Effector CD8-positive, alpha-beta T cell (primary cell): ENCODE data around the gene HABP4.
"Not testable (repeated sequence)": the region's sequence is repeated elsewhere in the genome, so short reads cannot be mapped to it uniquely, and the experiment has no call there.

Source experiments
- DNase-seq: peaks from one replicate; lab custom pipeline; 2025; lab: John Stamatoyannopoulos, UW

Gene HABP4

DNA sequence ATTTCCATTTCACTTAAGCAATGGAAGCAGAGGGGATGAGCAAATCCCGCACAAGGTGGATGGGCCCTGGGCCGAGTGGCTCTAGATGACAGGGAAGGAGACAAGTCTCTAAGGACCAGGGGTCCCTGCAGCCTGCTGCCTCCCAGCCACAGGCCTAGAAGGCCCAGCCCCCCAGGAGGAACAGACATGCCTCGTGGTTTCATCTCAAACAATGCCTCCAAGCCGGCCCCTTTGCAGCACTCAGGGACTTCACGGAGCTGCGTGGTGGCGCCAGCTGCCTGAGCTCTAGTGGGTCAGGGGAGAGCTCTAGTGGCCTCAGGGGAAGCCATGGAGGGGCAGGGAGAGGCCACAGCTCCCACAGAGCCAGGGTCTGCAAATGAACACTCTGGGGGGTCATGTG lies 48.8 kb downstream of the HABP4 start:
- no peak for DNase-seq

DNA sequence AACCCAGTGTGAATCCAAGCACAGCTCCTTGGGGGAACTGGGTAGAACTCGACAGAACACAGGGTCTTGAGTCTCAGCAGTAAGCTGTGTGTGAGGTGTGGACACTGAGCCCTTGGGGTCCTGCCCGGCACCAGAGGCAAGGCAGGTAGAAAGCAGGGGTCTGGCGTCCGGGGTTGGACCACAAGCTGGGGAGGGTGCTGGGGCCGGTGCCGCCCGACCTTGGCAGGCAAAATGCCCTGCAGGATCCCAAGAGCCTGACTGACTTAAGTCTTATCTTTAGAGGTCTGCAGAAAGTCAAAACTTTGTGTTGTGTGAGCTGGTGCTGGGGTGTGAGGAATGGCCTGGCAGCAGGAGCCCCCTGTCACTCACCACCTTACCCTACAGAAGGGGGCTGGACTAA lies 49.3 kb downstream of the HABP4 start:
- DNase-seq, result no peak

DNA sequence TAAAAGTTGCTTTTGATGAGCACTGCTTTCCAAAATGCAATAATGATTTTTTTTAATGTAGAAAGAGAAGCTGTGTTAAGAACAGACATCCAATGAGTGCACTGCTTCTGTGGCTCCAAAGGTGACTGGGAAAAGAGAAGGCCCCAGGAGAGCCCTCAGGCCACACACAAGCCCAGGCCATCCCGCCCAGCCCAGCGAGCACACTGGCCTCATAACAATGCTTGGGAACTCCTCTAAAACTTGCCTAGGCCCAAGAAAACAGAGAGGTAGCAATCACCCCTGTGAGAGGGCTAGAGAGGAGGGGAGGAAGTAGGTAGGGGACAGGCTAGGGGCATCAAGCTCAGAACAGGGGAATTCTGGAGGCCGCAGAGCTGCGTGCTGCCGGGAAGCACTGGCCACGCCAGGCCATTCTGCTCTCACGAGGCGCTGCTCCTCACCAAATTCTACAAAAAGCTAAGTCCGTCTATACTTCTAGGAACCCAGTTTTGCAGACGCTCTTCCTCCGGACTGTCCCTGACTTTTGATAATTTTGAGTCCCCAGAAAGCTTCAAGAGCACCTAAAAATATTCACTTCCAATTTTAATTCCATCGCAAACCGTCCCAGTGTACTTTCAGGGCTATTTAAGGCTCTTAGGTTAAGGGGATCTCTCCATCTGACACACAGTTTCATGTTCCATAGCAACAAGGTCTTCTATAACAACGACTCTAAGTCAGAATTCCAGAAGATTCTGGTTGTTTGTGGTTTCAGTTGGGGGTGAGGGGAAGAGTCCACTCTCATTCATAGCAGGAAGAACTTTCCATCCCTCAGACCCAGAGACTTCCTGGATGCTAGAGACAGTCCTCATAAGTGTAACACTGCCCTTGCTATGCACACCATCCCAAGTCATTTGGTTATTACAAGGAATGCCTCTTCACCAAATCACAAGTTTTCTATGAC lies 51.0 kb downstream of the HABP4 start:
- no peak for DNase-seq

DNA sequence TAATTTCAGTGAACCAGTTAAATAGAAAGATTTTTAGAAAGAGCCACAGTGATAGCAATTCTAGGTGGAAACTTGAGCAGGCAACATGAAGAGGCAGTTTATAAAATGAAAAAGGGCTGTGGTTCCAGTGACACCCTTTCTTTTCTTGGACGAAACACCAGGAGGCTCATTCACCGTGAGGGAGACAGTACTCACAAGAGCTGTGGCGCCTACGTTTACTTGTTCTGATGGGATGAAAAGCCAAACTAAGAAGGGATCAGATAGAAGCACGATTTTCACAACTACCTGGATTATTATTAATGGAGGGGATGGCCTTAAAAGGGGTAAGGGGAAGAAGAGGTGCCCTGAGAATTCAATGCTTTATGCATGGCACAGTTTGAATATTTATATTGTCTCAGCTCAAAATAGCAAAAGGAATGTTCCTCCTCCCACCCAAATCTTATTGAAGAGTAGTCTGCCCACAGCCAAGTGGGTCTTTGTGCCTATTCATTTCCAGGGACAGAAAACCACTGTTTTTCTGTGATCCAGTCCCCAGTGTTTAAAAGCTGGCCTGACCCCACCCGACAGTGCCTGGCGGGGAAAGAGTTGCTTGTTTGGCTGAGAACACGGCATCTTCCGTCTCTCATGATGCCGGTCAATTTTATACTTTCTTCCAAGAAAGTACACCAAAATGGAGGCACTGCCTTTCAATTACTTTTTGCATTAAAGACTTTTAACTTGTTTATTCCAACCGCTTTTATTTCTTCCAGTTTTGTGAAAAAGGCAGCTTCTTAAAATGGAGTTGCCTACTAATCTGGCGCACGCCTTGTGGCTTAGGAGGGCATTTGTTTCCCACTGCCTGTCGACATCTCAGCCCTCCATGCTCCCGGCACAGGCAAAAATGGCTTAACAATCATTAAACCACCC lies 51.9 kb downstream of the HABP4 start:
- no peak for DNase-seq

DNA sequence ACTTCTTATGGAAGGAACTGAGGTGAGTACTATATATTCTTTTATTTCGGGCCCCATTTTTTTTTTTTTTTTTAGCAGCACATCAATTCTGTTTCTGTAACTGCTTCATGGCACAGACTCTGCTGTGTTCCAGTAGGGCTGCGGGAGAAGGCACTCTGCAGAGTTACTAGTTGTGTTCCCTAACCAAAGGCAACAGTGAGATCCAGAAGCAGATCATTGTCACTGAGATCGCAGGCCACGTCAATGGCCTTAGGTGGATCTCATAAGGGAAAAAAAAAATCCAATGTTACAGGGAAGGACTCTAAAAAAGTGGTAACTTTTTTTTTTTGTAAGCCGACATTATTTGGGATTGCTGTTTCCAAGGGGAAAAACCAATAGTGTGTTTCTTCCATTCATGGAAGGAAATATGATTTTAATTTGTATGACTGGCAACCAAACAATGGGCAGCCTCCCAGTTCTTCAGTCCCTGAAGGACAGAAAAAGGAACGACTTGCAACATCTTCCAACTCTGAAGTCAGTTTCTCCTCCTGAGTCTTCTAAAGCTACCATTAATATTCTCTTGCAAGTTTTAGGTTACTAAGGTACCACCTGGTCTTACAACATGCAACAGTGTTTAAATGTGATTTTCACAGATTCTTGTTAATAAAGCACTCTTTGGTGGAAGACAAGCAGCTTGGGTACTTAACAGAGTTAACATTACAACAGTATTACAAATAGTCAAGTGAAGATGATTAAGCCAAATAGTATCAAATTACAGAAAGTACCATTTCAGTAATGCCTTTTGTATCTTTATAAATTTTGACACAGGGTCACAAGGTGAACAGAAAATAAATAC lies 52.8 kb downstream of the HABP4 start:
- DNase-seq, result no peak

DNA sequence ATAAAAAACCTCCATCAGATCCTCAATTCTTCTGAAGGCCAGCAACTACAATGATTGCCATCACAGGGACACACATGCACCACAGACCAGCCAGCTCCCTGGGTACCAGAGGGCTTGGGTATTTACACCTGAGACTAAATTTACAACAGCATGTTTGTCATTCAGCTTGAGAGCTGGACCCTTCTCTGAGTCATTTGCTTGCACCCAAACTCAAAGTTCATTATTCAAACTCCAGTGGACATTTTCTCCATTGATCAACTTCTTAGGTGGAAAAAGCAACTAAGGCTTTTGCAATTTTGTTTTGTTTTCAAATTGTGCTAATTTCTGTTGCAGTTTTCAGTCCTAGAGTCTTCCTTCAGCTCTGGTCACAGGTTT lies 53.4 kb downstream of the HABP4 start:
- not testable (repeated sequence) for DNase-seq

DNA sequence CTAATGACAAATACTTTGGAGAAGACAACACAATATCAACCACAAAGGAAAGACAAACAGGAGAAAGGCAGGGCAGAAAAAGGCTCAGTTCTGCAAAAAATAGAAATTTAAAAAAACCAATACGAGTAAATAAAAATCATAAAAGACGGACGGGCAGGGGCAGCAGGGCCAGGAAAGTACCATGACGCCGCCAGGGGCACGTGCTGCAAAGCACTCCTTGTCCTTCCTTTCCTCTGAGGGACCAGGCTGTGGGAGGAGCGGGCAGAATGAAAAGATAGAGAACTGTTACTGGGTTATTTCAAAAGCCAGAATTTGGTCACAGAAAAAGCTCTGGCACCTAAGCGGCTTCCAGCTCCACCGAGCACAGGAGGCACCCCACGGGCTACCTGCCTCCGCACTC lies 53.9 kb downstream of the HABP4 start:
- DNase-seq, result no peak

DNA sequence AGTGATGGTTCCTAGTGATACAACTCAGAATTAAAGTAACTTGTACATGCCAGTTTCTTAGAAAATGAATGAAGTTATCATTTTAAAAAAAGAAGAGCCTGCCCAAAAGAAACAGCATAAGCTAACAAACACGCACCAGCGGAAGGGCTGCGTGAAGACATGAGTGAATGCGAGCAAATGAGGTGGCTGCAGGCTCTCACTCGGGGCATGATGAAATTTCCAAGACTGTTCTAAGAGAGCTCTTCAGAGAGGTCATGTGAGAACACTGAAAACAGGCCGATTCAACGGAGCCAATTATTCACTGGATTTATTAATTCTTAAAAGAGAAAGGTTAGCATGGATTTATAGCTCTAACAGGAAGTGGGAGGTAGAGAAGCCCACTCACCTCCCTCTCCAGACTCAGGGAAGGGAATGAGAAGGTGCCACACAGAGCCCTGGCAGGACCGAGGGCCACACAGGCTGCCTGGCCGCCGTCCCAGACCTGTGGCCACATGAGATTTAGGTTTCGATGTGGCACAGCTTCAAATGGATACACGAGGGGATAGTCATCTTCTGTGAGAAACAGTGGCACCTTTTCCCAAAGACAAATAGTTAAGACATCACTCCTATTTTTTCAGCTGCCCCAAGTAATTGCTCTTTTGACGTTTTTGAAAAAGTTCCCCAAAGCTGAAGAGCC lies 55.5 kb downstream of the HABP4 start:
- DNase-seq, result no peak

DNA sequence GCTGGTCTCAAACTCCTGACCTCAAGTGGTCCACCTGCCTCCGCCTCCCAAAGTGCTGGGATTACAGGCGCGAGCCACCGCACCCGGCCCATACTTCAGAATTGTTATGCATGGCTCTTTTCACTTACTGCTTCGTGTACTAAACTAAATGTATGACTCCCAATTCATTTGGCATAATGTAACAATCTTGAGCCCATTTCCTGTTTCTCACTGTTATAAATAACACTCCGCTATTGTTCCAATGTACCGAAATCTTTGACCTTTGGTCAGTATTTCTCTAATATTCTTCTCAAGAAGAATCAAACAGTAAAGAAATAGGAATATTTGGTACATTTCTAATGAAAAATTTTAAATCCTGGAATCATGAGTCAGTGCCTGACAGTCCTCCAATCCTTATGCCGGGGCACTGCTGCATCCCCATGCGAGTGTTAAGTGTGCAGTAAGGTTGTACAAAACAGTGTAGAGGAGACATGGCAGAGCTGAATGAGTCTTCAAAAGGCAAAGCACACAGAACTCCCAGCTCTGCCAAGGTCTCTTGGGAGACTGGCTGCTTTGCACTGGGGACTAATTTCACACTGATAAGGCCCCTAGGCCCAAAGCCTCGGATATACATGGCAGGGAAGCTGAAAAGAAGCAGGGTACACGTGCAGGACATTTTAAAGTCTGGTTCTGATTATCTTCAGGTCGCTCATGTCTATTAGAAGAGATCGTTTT lies 58.4 kb downstream of the HABP4 start:
- DNase-seq, result no peak

DNA sequence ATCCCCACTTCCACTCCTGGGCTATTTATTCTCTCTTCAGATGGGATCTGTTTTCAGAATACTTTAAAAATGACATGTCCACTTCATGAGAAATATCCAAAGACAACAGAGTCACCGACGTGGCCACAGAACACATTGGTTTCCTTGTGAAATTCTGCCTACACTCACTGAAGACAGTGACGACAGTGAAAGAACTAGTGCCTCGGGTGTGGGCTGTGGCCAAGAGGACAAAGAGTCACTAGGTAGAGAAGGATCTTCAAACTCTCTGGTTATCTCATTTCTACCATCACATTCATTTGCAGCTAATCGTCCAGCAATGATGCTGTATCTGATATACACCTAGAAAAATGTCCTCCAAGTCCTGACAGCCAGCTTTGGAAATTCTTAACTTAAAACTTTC lies 59.1 kb downstream of the HABP4 start:
- DNase-seq, result no peak

DNA sequence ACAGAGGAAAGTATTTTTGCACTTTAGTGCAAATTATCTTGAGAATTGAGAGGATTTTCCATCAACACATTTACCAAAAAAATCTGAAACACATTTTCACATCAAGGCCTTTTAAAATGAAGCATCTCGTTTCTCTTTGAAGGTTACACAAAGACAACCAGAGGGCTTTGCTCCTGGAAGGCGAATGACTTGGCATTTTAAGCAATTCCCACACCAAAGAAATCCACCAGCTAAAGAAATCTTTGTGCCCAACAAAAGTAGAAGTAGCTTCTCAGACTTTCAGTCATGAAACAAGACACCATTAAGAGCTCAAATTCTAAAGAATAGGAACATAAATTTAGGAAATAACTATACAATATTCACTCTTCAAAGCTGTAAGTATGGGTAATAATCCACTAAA lies 59.9 kb downstream of the HABP4 start:
- DNase-seq, result no peak

DNA sequence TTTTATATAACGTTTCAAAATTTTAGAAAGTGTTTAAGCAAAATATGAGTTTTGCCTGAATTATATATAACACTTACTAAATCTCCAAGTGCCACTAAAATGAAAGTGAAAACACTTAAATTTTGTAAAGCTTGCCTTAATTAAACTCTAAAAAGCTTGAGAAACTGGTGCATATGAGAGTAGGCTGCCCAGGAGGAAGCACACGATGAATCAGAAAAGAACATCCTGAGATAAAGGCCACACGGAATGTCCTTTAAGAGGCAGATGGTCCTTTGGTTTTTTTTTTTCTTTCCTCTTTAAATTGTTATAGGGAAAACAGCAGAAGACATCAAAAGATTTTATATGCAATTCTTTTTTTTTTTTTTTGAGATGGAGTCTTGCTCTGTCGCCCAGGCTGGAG lies 60.3 kb downstream of the HABP4 start:
- DNase-seq, result no peak

DNA sequence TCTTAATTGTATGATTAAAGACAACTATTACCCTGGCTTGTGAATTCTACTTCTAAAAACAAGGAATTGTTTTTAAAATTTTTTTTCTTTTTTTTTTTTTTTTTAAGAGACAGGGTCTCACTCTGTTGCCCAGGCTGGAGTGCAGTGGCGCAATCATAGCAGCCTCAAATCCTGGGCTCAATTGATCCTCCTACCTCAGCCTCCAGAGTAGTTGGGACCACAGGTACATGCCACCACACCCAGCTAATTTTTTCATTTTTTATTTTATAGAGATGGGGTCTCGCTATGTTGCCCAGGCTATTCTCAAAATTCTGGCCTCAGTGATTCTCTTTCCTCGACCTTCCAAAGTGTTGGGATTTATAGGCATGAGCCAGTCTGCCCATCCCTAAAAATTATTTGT lies 62.3 kb downstream of the HABP4 start:
- DNase-seq, result no peak

DNA sequence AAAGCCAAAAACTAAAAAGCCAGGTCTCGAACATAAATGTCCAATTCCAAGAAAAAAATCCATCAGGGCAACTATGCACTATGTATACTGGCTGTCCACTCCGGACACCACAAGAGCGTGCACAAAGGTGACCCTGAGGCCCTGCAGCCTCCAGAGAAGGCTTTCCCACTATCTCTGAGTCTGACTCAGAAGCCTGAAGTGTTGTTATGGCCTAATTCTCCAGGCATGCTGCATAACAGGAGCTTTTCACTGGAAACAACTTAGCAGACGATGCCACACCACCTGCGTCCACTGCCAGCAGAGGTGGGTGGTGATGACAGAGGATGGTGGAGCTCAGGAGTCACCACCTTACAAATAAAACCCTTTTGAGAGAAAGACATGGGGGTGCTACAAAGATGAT lies 63.7 kb downstream of the HABP4 start:
- DNase-seq, result no peak

DNA sequence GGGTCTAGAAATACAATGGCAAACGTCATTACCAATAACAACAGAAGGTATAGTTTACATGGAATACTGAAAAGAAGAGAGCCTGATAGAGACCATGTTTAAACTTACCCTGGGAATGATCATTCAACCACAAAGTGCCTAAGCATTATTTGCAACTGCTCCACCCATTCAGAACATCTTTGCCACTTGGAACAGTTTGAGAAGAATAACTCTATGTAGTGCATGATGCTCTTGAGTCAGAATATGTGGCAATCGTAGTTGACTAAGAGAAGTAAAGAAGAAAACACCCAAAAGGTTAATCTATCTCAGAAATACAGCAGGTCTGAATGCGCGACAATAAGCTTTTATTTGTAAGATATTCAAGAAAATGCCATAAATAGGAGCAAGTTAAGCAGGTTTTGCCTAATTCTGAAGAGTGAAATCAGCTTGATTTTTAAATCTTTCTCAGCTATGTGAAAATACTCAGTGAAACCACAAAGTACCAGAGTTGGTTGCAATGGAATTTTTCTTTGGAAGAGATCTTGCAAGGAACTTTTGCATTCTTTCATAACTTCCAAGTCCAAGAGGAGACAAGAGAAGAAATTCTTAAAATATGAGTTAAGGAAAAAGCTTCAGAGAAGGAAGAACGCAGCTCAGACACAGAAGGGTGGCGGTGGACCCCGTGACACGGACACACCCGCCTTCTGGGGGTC lies 64.3 kb downstream of the HABP4 start:
- DNase-seq, result no peak

DNA sequence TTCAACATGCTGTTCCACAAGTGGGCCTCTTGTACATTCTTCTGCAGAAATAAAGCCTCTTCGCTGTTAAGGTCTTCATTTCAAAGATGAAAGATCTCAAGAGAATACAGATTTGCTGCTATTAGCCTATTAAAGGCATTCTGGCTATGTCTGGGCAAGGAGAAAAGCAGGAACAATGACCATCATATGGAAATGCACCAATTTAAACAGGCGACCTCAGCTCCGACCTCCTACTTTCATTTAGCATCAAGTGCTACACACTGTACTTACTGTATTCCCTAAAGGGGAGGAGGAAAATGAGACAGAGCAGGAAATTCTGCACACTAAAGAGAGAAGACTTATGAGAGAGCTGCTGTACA lies 64.8 kb downstream of the HABP4 start:
- DNase-seq, result no peak

DNA sequence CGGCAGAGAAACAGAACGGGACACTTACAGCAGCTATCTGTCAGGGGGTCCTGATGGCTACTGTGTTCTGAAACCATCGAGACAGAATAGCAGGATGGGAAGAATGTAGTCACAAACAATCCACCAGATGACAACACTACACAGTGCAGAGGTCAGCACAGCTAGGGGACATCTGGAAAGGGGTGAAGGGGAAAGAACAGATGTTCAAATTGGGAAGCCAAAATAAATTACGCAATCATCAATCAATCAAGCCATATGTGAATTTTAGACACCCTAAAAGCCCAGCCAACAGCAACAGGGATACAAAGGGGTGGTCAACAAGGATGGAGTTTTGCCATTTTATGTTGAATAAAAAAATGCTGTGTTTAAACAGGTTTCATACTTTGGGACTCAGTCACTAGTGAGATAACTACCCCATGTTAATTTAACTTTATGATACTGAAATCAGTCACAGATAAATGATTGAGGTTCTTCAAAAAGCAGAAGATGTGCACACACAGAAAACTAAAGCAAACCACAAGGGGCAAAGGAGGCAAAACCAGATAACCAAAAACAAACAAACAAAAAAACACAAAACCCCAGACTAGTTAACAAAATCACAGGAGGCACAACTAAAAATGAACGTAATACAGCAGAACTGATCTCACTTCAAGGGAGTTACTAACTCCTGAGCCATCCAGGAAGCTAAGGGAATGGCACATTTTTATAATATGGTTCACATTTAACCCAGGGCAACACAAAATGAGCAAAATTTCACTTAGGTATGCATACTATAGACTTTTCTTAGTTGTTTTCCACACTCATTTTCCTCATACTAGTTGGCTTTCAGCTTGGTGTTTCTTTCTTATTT lies 65.9 kb downstream of the HABP4 start:
- no peak for DNase-seq

DNA sequence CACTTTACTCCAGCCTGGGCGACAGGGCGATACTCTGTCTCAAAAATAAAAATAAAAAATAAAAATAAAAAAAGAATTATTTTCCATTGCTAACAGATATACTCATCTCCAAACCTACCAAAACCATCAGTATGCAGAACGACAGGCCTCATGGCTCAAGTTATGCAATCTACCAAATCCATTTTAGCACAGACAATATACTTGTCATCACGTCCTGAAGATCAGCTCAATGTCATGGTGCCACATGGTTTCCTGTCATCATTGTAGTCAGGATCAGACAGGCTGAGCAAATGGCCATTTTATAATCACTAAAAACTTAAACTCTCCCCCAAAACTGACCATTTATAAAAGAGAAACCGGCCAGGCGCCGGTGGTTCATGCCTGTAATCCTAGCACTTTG lies 69.1 kb downstream of the HABP4 start:
- DNase-seq, result no peak

DNA sequence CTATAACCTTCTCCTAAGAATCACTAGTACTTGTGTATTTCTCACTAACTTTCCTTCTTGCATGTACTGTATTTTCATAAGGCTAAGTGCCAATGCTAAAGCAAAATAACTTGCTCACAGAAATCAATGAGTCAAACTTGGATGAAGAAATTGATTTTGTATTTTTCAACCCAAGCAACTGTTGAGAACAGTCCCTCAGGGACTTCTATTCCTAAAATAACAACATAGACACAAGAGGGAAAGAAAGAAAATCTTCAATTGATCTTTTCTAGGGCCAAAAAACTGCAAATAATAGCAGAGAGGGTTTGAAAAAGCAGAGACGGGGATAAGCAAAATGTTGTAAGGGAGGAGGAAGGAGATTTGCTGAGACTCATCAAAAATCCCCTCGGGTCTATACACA lies 69.8 kb downstream of the HABP4 start:
- DNase-seq, result no peak
